ENCODE data around the gene GLI3.
"Not testable (repeated sequence)": the region's sequence is repeated elsewhere in the genome, so short reads cannot be mapped to it uniquely, and the experiment has no call there.

Gene GLI3

GRCh38 chr7:42213093-42213492 lies 23.9 kb downstream of the GLI3 start:
- Mint-ChIP-seq H3K36me3 (ENCODE audit: low read depth) (no peaks in the 10 kb centered on the region), H3K27me3 (peaks cover 2% of the 10 kb centered on the region), H3K9me3 (no peaks in the 10 kb centered on the region), H3K27ac (no peak overlapping the region), H3K4me3 (no peak overlapping the region), H3K4me1 (ENCODE audit: low read depth) (no peaks in the 10 kb centered on the region)
- intact Hi-C loops (cut with micrococcal nuclease), result no loop called here

GRCh38 chr7:42212541-42213090 lies 24.4 kb downstream of the GLI3 start:
- intact Hi-C loops (cut with micrococcal nuclease), result no loop called here
- no peak overlapping the region for H3K4me3 Mint-ChIP-seq
- H3K4me1 Mint-ChIP-seq (ENCODE audit: low read depth), result no peaks in the 10 kb centered on the region
- no peak overlapping the region for H3K27ac Mint-ChIP-seq
- no peaks in the 10 kb centered on the region for H3K36me3 Mint-ChIP-seq (ENCODE audit: low read depth)
- peaks cover 2% of the 10 kb centered on the region for H3K27me3 Mint-ChIP-seq
- H3K9me3 Mint-ChIP-seq, result no peaks in the 10 kb centered on the region

GRCh38 chr7:42211938-42212337 lies 25.1 kb downstream of the GLI3 start:
- no peaks in the 10 kb centered on the region for H3K4me1 Mint-ChIP-seq (ENCODE audit: low read depth)
- H3K9me3 Mint-ChIP-seq, result no peaks in the 10 kb centered on the region
- H3K27me3 Mint-ChIP-seq, result peaks cover 2% of the 10 kb centered on the region
- H3K4me3 Mint-ChIP-seq, result no peak overlapping the region
- intact Hi-C loops (cut with micrococcal nuclease), result no loop called here
- no peak overlapping the region for H3K27ac Mint-ChIP-seq
- no peaks in the 10 kb centered on the region for H3K36me3 Mint-ChIP-seq (ENCODE audit: low read depth)

- peaks cover 2% of the 10 kb centered on the region for H3K27me3 Mint-ChIP-seq
- no peak overlapping the region for H3K27ac Mint-ChIP-seq
- H3K4me3 Mint-ChIP-seq, result no peak overlapping the region
- no peaks in the 10 kb centered on the region for H3K4me1 Mint-ChIP-seq (ENCODE audit: low read depth)
- intact Hi-C loops (cut with micrococcal nuclease), result no loop called here
- H3K36me3 Mint-ChIP-seq (ENCODE audit: low read depth), result no peaks in the 10 kb centered on the region
- no peaks in the 10 kb centered on the region for H3K9me3 Mint-ChIP-seq
These were observed 26.2 kb downstream of the GLI3 start for GRCh38 chr7:42210779-42211178.

GRCh38 chr7:42210333-42210732 lies 26.7 kb downstream of the GLI3 start:
- H3K36me3 Mint-ChIP-seq (ENCODE audit: low read depth), result no peaks in the 10 kb centered on the region
- no peak overlapping the region for H3K4me3 Mint-ChIP-seq
- intact Hi-C loops (cut with micrococcal nuclease), result no loop called here
- H3K27ac Mint-ChIP-seq, result no peak overlapping the region
- H3K27me3 Mint-ChIP-seq, result peaks cover 2% of the 10 kb centered on the region
- no peaks in the 10 kb centered on the region for H3K9me3 Mint-ChIP-seq
- H3K4me1 Mint-ChIP-seq (ENCODE audit: low read depth), result no peaks in the 10 kb centered on the region

GRCh38 chr7:42209085-42209484 lies 27.9 kb downstream of the GLI3 start:
- intact Hi-C loops (cut with micrococcal nuclease); H3K36me3 Mint-ChIP-seq (ENCODE audit: low read depth); H3K27me3 Mint-ChIP-seq; H3K9me3 Mint-ChIP-seq; H3K4me3 Mint-ChIP-seq; H3K4me1 Mint-ChIP-seq (ENCODE audit: low read depth); H3K27ac Mint-ChIP-seq: not testable (repeated sequence)

GRCh38 chr7:42208572-42208971 lies 28.4 kb downstream of the GLI3 start:
- H3K27me3 Mint-ChIP-seq, result peaks cover 2% of the 10 kb centered on the region
- H3K36me3 Mint-ChIP-seq (ENCODE audit: low read depth), result no peaks in the 10 kb centered on the region
- H3K4me3 Mint-ChIP-seq, result no peak overlapping the region
- H3K4me1 Mint-ChIP-seq (ENCODE audit: low read depth), result no peaks in the 10 kb centered on the region
- intact Hi-C loops (cut with micrococcal nuclease), result no loop called here
- no peak overlapping the region for H3K27ac Mint-ChIP-seq
- H3K9me3 Mint-ChIP-seq, result no peaks in the 10 kb centered on the region

GRCh38 chr7:42207420-42207819 lies 29.6 kb downstream of the GLI3 start:
- H3K27ac Mint-ChIP-seq, result no peak overlapping the region

GRCh38 chr7:42203336-42203735 lies 33.7 kb downstream of the GLI3 start:
- H3K4me1 Mint-ChIP-seq (ENCODE audit: low read depth), result no peaks in the 10 kb centered on the region
- H3K4me3 Mint-ChIP-seq, result no peak overlapping the region
- H3K36me3 Mint-ChIP-seq (ENCODE audit: low read depth), result no peaks in the 10 kb centered on the region
- intact Hi-C loops (cut with micrococcal nuclease), result no loop called here
- no peak overlapping the region for H3K27ac Mint-ChIP-seq
- H3K9me3 Mint-ChIP-seq, result no peaks in the 10 kb centered on the region
- no peaks in the 10 kb centered on the region for H3K27me3 Mint-ChIP-seq

More at GRCh38 chr7:42207420-42207819, 29.6 kb downstream of the GLI3 start:
- intact Hi-C loops (cut with micrococcal nuclease), result no loop called here
- Mint-ChIP-seq H3K27me3 (peaks cover 2% of the 10 kb centered on the region), H3K4me3 (no peak overlapping the region), H3K4me1 (ENCODE audit: low read depth) (no peaks in the 10 kb centered on the region), H3K36me3 (ENCODE audit: low read depth) (no peaks in the 10 kb centered on the region), H3K9me3 (no peaks in the 10 kb centered on the region)

GRCh38 chr7:42202601-42203000 lies 34.4 kb downstream of the GLI3 start:
- Mint-ChIP-seq H3K4me3 (no peak overlapping the region), H3K9me3 (no peaks in the 10 kb centered on the region), H3K4me1 (ENCODE audit: low read depth) (no peaks in the 10 kb centered on the region), H3K27me3 (no peaks in the 10 kb centered on the region), H3K27ac (no peak overlapping the region), H3K36me3 (ENCODE audit: low read depth) (no peaks in the 10 kb centered on the region)
- intact Hi-C loops (cut with micrococcal nuclease), result no loop called here

GRCh38 chr7:42198974-42199668 lies 37.9 kb downstream of the GLI3 start:
- intact Hi-C loops (cut with micrococcal nuclease), result no loop called here
- Mint-ChIP-seq H3K27me3 (no peaks in the 10 kb centered on the region), H3K4me3 (no peak overlapping the region), H3K36me3 (ENCODE audit: low read depth) (no peaks in the 10 kb centered on the region), H3K4me1 (ENCODE audit: low read depth) (no peaks in the 10 kb centered on the region), H3K9me3 (no peaks in the 10 kb centered on the region), H3K27ac (no peak overlapping the region)

- Mint-ChIP-seq H3K27ac (no peak overlapping the region), H3K27me3 (no peaks in the 10 kb centered on the region), H3K4me1 (ENCODE audit: low read depth) (peaks cover 4% of the 10 kb centered on the region), H3K36me3 (ENCODE audit: low read depth) (no peaks in the 10 kb centered on the region), H3K4me3 (no peak overlapping the region), H3K9me3 (no peaks in the 10 kb centered on the region)
- intact Hi-C loops (cut with micrococcal nuclease), result no loop called here
These were observed 38.7 kb downstream of the GLI3 start for GRCh38 chr7:42198296-42198695.

GRCh38 chr7:42197451-42197850 lies 39.6 kb downstream of the GLI3 start:
- Mint-ChIP-seq H3K27me3 (peaks cover 2% of the 10 kb centered on the region), H3K9me3 (no peaks in the 10 kb centered on the region), H3K36me3 (ENCODE audit: low read depth) (no peaks in the 10 kb centered on the region), H3K27ac (no peak overlapping the region), H3K4me1 (ENCODE audit: low read depth) (peaks cover 4% of the 10 kb centered on the region), H3K4me3 (no peak overlapping the region)
- intact Hi-C loops (cut with micrococcal nuclease), result no loop called here

- no peak overlapping the region for H3K27ac Mint-ChIP-seq
- no peaks in the 10 kb centered on the region for H3K9me3 Mint-ChIP-seq
- H3K4me1 Mint-ChIP-seq (ENCODE audit: low read depth), result peaks cover 4% of the 10 kb centered on the region
- H3K27me3 Mint-ChIP-seq, result peaks cover 2% of the 10 kb centered on the region
- no peaks in the 10 kb centered on the region for H3K36me3 Mint-ChIP-seq (ENCODE audit: low read depth)
- H3K4me3 Mint-ChIP-seq, result no peak overlapping the region
- intact Hi-C loops (cut with micrococcal nuclease), result no loop called here
These were observed 42.8 kb downstream of the GLI3 start for GRCh38 chr7:42194238-42194637.
